Thyroid gland (tissue), 4 donors: ENCODE measurements around the gene SNRNP40. TPM values are rescaled to one million over a fixed set of nuclear protein-coding genes. Genes with fewer than 3 reads are reported as not detected.

ENCODE experiments used
- DNase-seq, 2 donors: peaks; one replicate each; pipeline ENCODE4 v3.0.0-alpha.2; 2019
- H3K27ac ChIP-seq, 3 donors: fragments of 200-600 bp; sonication (generic); 1 replicate in 2 of 3; 2 replicates in 1 of 3; pipeline ENCODE4 v1.5.1; 2016 to 2019; ENCODE audit warnings: mild to moderate bottlenecking in 1 of 3, moderate library complexity in 1 of 3
- H3K27me3 ChIP-seq: fragments of 200-600 bp; sonication (generic); one replicate; pipeline ENCODE4 v1.5.1; 2019
- H3K36me3 ChIP-seq, 2 donors: fragments of 200-600 bp; sonication (generic); one replicate each; pipeline ENCODE4 v1.5.1; 2016 to 2019
- H3K4me1 ChIP-seq, 2 donors: fragments of 200-600 bp; sonication (generic); one replicate each; pipeline ENCODE4 v1.5.1; 2017 to 2019
- H3K4me3 ChIP-seq, 3 donors: fragments of 200-600 bp; sonication (generic); replicated peaks in 1 of 3; 1 replicate in 2 of 3; 2 replicates in 1 of 3; pipeline ENCODE4 v1.5.1; 2016; ENCODE audit warnings: mild to moderate bottlenecking in 1 of 3
- H3K9me3 ChIP-seq: fragments of 200-600 bp; sonication (generic); one replicate; pipeline ENCODE4 v1.5.1; 2017
- CTCF ChIP-seq, 6 experiments: fragments of 200-600 bp in 3 of 6; fragments of 450-650 bp in 3 of 6; sonication (generic) in 3 of 6; IDR thresholded peaks; one replicate each; pipeline ENCODE4 v1.5.1; 2016 to 2019; ENCODE audit warnings: antibody characterized with exemption in 6 of 6, mild to moderate bottlenecking in 2 of 6, inconsistent platforms in 1 of 6, moderate library complexity in 1 of 6
- POLR2A ChIP-seq, 2 donors: fragments of 450-650 bp; IDR thresholded peaks; one replicate each; pipeline ENCODE4 v1.6.1; 2017; ENCODE audit warnings: antibody characterized with exemption in 2 of 2, mild to moderate bottlenecking in 2 of 2, moderate library complexity in 1 of 2
- WGBS, 2 donors: methylation state at CpG; one replicate each; pipeline ENCODE4 v1.1.5; 2017; 5-methylcytosine and 5-hydroxymethylcytosine counted together
- intact Hi-C: fragments of 100-400 bp; cut with DNase I; formaldehyde crosslinking; loops from one replicate; pipeline ENCODE4 v1.15.1; 2023
- total RNA-seq, 4 donors: library from RNA; depleted of rRNA; stranded (reverse); fragments of >200 nt; gene quantifications; one replicate each; pipeline ENCODE4 v1.2.3, GENCODE V29; 2016

The SNRNP40 gene
- 10 to 100 TPM; 39.2 to 63.3 (median 58.7) TPM for total RNA-seq

DNA sequence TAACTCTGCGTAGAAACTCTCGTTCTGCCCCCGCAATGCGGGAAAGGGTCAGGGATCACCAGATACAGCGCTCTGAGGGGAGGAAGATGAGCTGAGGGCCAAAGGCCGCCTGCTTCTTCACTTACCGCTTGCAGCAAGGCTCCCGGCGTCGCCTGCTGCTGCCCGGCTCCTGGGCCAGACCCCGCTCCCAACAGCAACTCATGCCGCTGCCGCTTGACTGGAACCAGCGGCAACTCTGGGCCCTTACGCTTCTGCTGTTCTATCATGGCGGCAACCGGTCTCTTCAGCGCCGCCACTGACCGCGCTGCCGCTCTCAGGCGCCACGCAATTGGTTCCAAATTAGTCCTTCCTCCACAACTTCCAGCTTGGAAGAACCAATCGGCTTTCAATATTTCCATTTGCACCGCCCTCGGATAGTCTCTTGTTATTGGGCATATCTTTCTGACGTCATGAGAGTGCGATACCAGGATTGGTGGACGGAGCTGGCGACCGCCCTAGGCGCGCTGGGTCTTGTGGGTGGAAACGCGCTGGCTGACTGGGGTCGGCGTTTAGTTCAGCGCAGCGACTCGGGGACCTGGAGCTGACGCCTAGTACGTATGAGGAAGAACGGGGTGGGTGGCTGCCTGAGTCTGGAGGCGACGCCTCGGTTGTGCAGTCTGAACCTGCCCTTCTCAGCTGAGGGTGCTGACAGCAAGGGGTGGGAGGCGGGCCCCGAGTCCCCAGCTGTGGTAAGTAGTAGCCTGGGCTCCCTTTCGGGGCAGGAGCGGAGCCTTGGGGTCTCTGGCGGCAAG lies at the start of gene SNRNP40, which contains the start of gene ZCCHC17:
Gene SNRNP40, minus strand, starts transcription at position 303 of the 791 bp plus-strand sequence. Its CDS starts 37 bp downstream, at position 266.
Gene ZCCHC17, plus strand, starts transcription at position 547 of the 791 bp plus-strand sequence. CDS start 13,067 bp downstream, outside the sequence.
- peak; percentile 95 to 96 for DNase-seq
- Histone ChIP-seq H3K4me3 (peak within 1 kb of the TSS; percentile 68 to 99 (median 88)), H3K9me3 (no peaks in the 10 kb centered on the region), H3K4me1 (peaks cover 10 to 25% of the 10 kb centered on the region in 2 donors), H3K27me3 (no peaks in the 10 kb centered on the region), H3K36me3 (peaks cover 14 to 16% of the 10 kb centered on the region in 2 donors), H3K27ac (peak within 1 kb of the TSS; percentile 35 to 84 (median 84))
- WGBS, 2 donors = 1% methylated on average over 32 to 52 of the region's 53 CpGs
- peak in 2 of 6 experiments; percentile 13 to 20 for TF ChIP-seq CTCF (IDR thresholded peaks at IDR 0.05)
- TF ChIP-seq POLR2A (IDR thresholded peaks at IDR 0.05) = peak; percentile 12 to 95
- intact Hi-C loops = loop anchor here (10.0 kb wide), 1 partner anchor 128 kb away; no protein-coding TSS in a partner anchor

GRCh38 chr1:31345635-31346034 lies 49.0 kb upstream of the SNRNP40 start:
- TF ChIP-seq CTCF (IDR thresholded peaks at IDR 0.05) = no peak
- TF ChIP-seq POLR2A (IDR thresholded peaks at IDR 0.05) = no peak
- Histone ChIP-seq H3K4me3 (no peak overlapping the region), H3K9me3 (no peaks in the 10 kb centered on the region), H3K27ac (no peak overlapping the region), H3K27me3 (no peaks in the 10 kb centered on the region), H3K4me1 (no peaks in the 10 kb centered on the region), H3K36me3 (peaks cover 0 to 11% of the 10 kb centered on the region in 2 donors)
- DNase-seq = no peak
- WGBS, 2 donors = 89 to 92% methylated on average over 2 of the region's 2 CpGs
- intact Hi-C loops = no loop called here

GRCh38 chr1:31344503-31344902 lies 47.9 kb upstream of the SNRNP40 start:
- Histone ChIP-seq H3K4me3 (no peak overlapping the region), H3K27ac (no peak overlapping the region), H3K9me3 (no peaks in the 10 kb centered on the region), H3K4me1 (no peaks in the 10 kb centered on the region), H3K36me3 (peaks cover 0 to 7% of the 10 kb centered on the region in 2 donors), H3K27me3 (no peaks in the 10 kb centered on the region)
- intact Hi-C loops = no loop called here
- WGBS, 2 donors = 46 to 62% methylated on average over 1 of the region's 1 CpG
- DNase-seq = no peak
- TF ChIP-seq POLR2A (IDR thresholded peaks at IDR 0.05) (no peak), CTCF (IDR thresholded peaks at IDR 0.05) (no peak)

DNA sequence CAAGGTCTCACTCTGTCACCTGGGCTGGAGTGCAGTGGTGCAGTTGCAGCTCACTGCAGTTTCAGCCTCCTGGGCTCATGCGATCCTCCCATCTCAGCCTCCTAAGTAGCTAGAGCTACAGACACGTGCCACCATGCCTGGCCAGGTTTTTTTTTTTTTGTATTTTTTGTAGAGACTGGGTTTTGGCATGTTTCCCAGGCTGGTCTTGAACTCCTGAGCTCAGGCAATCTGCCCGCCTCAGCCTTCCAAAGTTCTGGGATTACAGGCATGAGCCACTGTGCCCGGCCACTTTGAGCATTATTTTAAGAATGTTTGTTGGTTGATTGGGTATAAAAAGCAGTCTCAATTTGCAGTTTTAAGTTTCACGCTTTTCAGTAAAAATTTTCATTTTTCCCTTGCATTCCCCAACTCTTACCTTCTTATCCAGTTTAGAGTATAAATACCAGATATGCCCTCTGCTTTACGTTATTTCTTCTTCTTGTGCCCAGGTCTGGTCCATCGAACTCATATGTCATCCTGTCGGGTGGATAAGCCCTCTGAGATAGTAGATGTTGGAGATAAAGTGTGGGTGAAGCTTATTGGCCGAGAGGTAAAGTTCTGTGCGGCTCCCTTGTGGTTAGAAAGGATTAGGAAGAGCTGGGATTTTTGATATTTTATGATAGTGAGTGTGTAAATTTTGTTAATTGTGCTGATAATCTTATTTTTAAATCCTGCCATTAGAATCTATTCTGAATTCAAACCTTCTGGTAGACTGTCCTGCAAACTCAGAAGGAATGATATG lies 40.3 kb upstream of the SNRNP40 start:
- WGBS, 2 donors = 80% methylated on average over 10 of the region's 10 CpGs
- Histone ChIP-seq H3K9me3 (no peaks in the 10 kb centered on the region), H3K4me3 (no peak overlapping the region), H3K36me3 (no peaks in the 10 kb centered on the region), H3K27me3 (no peaks in the 10 kb centered on the region), H3K27ac (no peak overlapping the region), H3K4me1 (no peaks in the 10 kb centered on the region)
- DNase-seq = peak; percentile 5 to 17
- intact Hi-C loops = no loop called here
- TF ChIP-seq CTCF (IDR thresholded peaks at IDR 0.05) (no peak), POLR2A (IDR thresholded peaks at IDR 0.05) (no peak)
